Pancreas (tissue), 10 donors: ENCODE results near the gene SYTL5. TPM values are rescaled to one million over a fixed set of nuclear protein-coding genes. Genes with fewer than 3 reads are reported as not detected.

ENCODE experiments used
- ATAC-seq, 4 donors: fragments of 200-7000 bp; cut with Tn5 transposase; one replicate each; pipeline versions ENCODE4 v1.8.0 to v1.9.1; 2020; ENCODE audit warnings: mild to moderate bottlenecking in 4 of 4, moderate library complexity in 4 of 4
- DNase-seq, 6 donors: peaks; one replicate each; pipeline ENCODE4 v3.0.0-alpha.2; 2020
- FAIRE-seq: peaks from 2 replicates; lab custom pipeline; 2012; peaks lifted over from hg19 to GRCh38; lab: Jason Lieb, UNC
- H3K27ac ChIP-seq, 4 donors: fragments of 200-600 bp; sonication (generic); 1 replicate in 3 of 4; 2 replicates in 1 of 4; pipeline versions ENCODE4 v1.5.0 to v1.8.0; 2020
- H3K27me3 ChIP-seq, 4 donors: fragments of 200-600 bp; one replicate each; pipeline ENCODE4 v1.8.0; 2021
- H3K36me3 ChIP-seq, 3 donors: fragments of 200-600 bp; sonication (generic) in 1 of 3; one replicate each; pipeline versions ENCODE4 v1.5.0 to v1.8.0; 2020 to 2021
- H3K4me1 ChIP-seq, 3 donors: fragments of 200-600 bp; one replicate each; pipeline ENCODE4 v1.8.0; 2021
- H3K4me3 ChIP-seq, 4 donors: fragments of 200-600 bp; sonication (generic) in 2 of 4; one replicate each; pipeline versions ENCODE4 v1.5.0 to v1.8.0; 2020 to 2021
- H3K9me3 ChIP-seq, 4 donors: fragments of 200-600 bp; one replicate each; pipeline ENCODE4 v1.8.0; 2021
- WGBS, 2 donors: extraction: QIAGEN DNeasy Blood & Tissue Kit; methylation state at CpG; one replicate each; pipeline ENCODE4 v1.1.7; 2013; 5-methylcytosine and 5-hydroxymethylcytosine counted together
- intact Hi-C, 3 donors: fragments of 100-400 bp; cut with DNase I; formaldehyde crosslinking; loops; one replicate each; pipeline versions ENCODE4 v1.11.1 to v1.14.2; 2022
- polyA plus RNA-seq, 2 donors: library from polyadenylated mRNA; stranded (reverse); fragments of 200-250 nt; gene quantifications; one replicate each; pipeline ENCODE4 v1.2.3, GENCODE V29; 2013
- total RNA-seq, 6 donors: library from RNA; stranded (reverse); fragmentation: NEBNext Ultra II Directional in 4 of 6; extraction: Animal tissue kit (Norgen Biotek cat#: 25700) in 4 of 6; gene quantifications; one replicate each; pipeline versions ENCODE4 v1.2.1 to v1.2.4, GENCODE V29; 2021 to 2023
- TF ChIP-seq, protein P1 (sequence below), 4 donors: fragments of 200-600 bp; sonication (generic) in 3 of 4; IDR thresholded peaks; one replicate each; pipeline versions ENCODE4 v1.5.0 to v1.8.0; 2021; ENCODE audit warnings: antibody characterized with exemption in 4 of 4
- donor health status: healthy with polysubstance abuse.
- donor health status: DM: no; HTN: no; CAD: no; lungs with moderate emphysema.
- donor health status: DM: no; HTN: no; CAD: no.
- donor health status: control.
- donor health status: control.
- donor health status: Bipolar disorder and iron deficiency.
- donor health status: DM: yes; HTN: yes; CAD: no.
- donor health status: DM: no; HTN: no; CAD: no.
- donor health status: DM: no; HTN: no; CAD: no.
- donor health status: DM: yes; HTN: yes; CAD: no.

Gene SYTL5
- total and polyA plus RNA-seq, 8 donors = 0.77 to 5.9 (median 2.4) TPM

DNA sequence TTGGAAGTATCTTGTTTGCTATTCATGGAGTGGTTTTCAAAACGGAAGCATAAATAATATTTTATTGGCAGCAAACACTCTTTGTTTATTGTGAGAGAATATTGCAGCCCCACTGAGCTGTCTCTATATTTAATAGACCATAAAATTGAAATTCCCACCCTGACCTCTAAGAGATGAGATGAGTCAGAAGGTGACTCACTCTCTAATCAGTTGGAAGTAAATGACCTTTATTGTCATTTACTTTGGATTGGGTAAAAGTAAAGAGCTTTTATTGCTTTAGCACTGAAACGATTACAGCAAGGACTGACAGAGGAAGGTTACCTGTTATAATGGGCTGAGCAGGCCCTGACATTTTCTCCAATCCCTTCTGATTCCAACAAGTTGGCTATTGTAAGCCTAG is 55.0 kb downstream of the SYTL5 start:
- Histone ChIP-seq H3K36me3 (no peaks in the 10 kb centered on the region), H3K27me3 (peaks cover 0 to 5% (median 0%) of the 10 kb centered on the region in 4 donors), H3K4me1 (no peaks in the 10 kb centered on the region), H3K4me3 (no peak overlapping the region), H3K27ac (no peak overlapping the region), H3K9me3 (no peaks in the 10 kb centered on the region)
- ATAC-seq (peak; percentile 29 to 55 (median 52)), FAIRE-seq (peak; percentile 93), DNase-seq (no peak)
- 32 to 35% methylated on average over 2 of the region's 2 CpGs for WGBS, 2 donors
- intact Hi-C loops = no loop called here
- TF ChIP-seq, protein P1, sequence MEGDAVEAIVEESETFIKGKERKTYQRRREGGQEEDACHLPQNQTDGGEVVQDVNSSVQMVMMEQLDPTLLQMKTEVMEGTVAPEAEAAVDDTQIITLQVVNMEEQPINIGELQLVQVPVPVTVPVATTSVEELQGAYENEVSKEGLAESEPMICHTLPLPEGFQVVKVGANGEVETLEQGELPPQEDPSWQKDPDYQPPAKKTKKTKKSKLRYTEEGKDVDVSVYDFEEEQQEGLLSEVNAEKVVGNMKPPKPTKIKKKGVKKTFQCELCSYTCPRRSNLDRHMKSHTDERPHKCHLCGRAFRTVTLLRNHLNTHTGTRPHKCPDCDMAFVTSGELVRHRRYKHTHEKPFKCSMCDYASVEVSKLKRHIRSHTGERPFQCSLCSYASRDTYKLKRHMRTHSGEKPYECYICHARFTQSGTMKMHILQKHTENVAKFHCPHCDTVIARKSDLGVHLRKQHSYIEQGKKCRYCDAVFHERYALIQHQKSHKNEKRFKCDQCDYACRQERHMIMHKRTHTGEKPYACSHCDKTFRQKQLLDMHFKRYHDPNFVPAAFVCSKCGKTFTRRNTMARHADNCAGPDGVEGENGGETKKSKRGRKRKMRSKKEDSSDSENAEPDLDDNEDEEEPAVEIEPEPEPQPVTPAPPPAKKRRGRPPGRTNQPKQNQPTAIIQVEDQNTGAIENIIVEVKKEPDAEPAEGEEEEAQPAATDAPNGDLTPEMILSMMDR (IDR thresholded peaks at IDR 0.05) = no peak

DNA sequence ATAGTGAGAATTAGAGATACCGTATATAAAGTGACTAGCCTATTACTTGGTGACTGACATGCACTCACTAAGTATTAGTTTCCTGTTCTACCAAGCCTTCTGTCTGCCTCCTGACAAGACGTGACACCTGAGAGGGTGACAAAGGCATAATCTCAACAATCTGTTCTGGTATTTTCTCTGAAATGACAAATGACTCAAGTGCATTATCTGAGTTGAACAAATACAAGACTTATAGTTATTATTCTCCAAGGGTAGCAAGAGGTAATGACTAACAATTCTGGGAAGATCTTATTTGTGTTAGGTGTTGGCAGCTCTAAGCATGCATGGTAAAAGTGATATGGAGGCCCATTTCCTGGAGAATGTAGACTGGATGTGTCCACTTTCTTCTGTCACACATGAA is 60.6 kb downstream of the SYTL5 start:
- no peaks in the 10 kb centered on the region for H3K36me3 ChIP-seq
- H3K27ac ChIP-seq = no peak overlapping the region
- DNase-seq = no peak
- H3K4me1 ChIP-seq = no peaks in the 10 kb centered on the region
- WGBS, 2 donors = 59 to 82% methylated on average over 2 of the region's 2 CpGs
- intact Hi-C loops = no loop called here
- no peak for FAIRE-seq
- H3K4me3 ChIP-seq = no peak overlapping the region
- ATAC-seq = no peak
- TF ChIP-seq, protein P1 (IDR thresholded peaks at IDR 0.05) = no peak
- no peaks in the 10 kb centered on the region for H3K9me3 ChIP-seq
- H3K27me3 ChIP-seq = peaks cover 0 to 5% (median 2%) of the 10 kb centered on the region in 4 donors

DNA sequence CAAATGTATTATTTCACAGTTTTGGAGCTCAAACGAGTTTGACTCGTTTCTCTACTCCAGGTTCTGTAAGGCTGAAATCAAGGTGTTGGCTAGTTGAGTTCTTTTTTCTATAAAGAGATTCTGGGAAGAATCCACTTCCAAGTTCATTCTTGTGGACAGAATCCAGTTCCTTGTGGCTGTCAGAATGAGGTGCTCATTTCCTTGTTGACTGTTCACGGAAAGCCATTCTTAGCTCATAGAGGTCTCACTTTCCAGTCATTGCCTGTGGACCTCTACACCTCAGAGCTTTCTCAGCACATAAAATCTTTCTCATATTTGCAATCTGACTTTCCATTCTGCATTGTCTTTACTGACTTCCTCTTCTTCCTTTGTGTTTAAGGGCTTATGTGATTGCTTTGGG is 62.9 kb downstream of the SYTL5 start:
- no peaks in the 10 kb centered on the region for H3K9me3 ChIP-seq
- peaks cover 0 to 5% (median 2%) of the 10 kb centered on the region in 4 donors for H3K27me3 ChIP-seq
- H3K36me3 ChIP-seq = no peaks in the 10 kb centered on the region
- DNase-seq = no peak
- intact Hi-C loops = no loop called here
- H3K4me3 ChIP-seq = no peak overlapping the region
- WGBS, 2 donors = 77 to 83% methylated on average over 3 of the region's 3 CpGs
- ATAC-seq = no peak
- no peak for FAIRE-seq
- no peaks in the 10 kb centered on the region for H3K4me1 ChIP-seq
- TF ChIP-seq, protein P1 (IDR thresholded peaks at IDR 0.05) = no peak
- H3K27ac ChIP-seq = no peak overlapping the region

DNA sequence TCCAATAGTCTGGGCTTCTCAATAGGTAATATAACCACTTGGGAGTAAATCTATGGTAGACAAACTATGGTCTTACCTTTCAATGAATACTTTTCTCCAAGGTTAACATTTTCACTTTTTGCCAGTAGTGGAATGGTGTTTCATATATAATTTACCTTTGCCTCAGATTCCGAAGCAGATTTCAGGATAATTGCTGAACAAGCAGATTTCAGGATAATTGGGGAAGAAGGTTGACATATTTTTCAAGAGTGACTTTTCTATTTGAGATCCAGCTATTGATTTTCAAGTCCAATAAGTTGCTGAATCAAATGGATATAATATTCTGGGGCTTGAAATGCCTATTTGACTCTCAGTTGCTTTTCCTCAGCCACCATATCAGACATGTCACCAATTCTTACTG is 63.6 kb downstream of the SYTL5 start:
- ATAC-seq = no peak
- no peaks in the 10 kb centered on the region for H3K36me3 ChIP-seq
- WGBS, 2 donors = 77 to 92% methylated on average over 1 of the region's 1 CpG
- H3K4me1 ChIP-seq = no peaks in the 10 kb centered on the region
- H3K27ac ChIP-seq = no peak overlapping the region
- TF ChIP-seq, protein P1 (IDR thresholded peaks at IDR 0.05) = no peak
- no peaks in the 10 kb centered on the region for H3K9me3 ChIP-seq
- no peak for FAIRE-seq
- no peak for DNase-seq
- intact Hi-C loops = no loop called here
- no peak overlapping the region for H3K4me3 ChIP-seq
- H3K27me3 ChIP-seq = peaks cover 0 to 4% (median 1%) of the 10 kb centered on the region in 4 donors

DNA sequence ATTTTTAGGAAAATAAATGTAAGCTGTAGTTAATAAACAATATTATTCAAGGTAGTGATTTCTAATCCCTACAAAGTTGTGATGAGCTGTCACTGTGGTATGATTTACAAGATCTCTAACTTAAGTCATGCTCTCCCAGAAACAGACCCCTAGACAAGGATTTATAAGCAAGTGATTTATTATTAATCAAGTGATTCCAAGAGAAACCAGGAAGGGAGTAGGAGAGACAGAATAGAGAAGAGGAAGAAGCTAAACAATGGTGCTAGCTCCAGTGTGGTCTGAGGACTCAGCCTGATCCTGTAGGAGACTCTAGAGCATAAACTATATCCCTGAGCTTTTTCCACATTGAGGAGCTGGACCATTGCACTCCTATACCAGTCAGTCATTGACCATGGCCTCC is 73.1 kb downstream of the SYTL5 start:
- H3K4me3 ChIP-seq = no peak overlapping the region
- H3K36me3 ChIP-seq = no peaks in the 10 kb centered on the region
- ATAC-seq (no peak), FAIRE-seq (no peak), DNase-seq (no peak)
- no peak overlapping the region for H3K27ac ChIP-seq
- intact Hi-C loops = no loop called here
- TF ChIP-seq, protein P1 (IDR thresholded peaks at IDR 0.05) = no peak
- H3K27me3 ChIP-seq = no peaks in the 10 kb centered on the region
- no peaks in the 10 kb centered on the region for H3K4me1 ChIP-seq
- H3K9me3 ChIP-seq = no peaks in the 10 kb centered on the region
